SIG-M5 treated with dmso at 0.1 percent for 504 hours (cell line): ENCODE measurements around the gene ACBD3.
A peak's percentile ranks its signal among the peaks of the same experiment; 100 is the strongest.
"Not testable (repeated sequence)": the region's sequence is repeated elsewhere in the genome, so short reads cannot be mapped to it uniquely, and the experiment has no call there.

Experiments used
- DNase-seq: peaks from one replicate; lab custom pipeline; 2025; ENCODE audit not compliant: unreplicated experiment; lab: John Stamatoyannopoulos, UW

The ACBD3 gene

GRCh38 chr1:226186124-226187018 is at the start of gene ACBD3:
ACBD3 (minus strand) TSS chr1:226186741; CDS start chr1:226186675, 66 bp downstream.
- peak; percentile 93 for DNase-seq

DNA sequence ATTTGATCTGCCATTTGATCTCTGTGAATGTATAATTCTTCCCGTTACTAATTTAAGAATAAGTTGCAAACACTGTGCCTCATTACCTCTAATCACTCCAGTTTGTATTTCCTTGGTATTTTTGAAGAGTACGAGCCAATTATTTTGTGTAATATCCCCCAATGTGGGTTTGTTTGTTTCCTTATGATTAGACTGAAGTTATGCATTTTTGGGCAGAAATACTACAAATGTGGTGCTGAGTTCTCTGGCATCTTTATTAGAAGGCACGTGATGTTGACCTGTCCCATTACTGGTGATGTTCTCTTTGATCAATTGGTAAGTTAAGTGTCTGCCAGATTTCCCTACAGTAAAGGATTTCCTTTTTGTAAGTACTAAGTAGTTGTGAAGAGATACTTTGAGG is 47.3 kb upstream of the ACBD3 start:
- no peak for DNase-seq

- no peak for DNase-seq
These were observed 46.8 kb upstream of the ACBD3 start for GRCh38 chr1:226233293-226233692.

GRCh38 chr1:226226601-226227000 is 40.1 kb upstream of the ACBD3 start:
- no peak for DNase-seq

DNA sequence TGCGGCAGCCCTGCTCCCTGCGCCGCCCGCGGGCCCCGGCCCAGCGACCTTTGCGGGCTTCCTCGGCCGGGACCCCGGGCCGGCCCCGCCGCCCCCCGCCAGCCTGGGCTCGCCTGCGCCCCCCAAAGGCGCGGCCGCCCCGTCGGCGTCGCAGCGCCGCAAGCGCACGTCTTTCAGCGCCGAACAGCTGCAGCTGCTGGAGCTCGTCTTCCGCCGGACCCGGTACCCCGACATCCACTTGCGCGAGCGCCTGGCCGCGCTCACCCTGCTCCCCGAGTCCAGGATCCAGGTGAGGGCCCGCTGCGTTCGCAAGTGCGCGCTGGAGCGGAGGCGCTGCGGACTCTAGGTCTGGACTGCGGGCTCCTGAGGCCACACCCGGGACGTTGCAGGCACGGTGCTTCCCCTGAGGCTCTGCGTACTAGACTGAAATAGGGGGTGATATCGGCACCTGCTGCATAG is 37.3 kb upstream of the ACBD3 start:
- DNase-seq = no peak

DNA sequence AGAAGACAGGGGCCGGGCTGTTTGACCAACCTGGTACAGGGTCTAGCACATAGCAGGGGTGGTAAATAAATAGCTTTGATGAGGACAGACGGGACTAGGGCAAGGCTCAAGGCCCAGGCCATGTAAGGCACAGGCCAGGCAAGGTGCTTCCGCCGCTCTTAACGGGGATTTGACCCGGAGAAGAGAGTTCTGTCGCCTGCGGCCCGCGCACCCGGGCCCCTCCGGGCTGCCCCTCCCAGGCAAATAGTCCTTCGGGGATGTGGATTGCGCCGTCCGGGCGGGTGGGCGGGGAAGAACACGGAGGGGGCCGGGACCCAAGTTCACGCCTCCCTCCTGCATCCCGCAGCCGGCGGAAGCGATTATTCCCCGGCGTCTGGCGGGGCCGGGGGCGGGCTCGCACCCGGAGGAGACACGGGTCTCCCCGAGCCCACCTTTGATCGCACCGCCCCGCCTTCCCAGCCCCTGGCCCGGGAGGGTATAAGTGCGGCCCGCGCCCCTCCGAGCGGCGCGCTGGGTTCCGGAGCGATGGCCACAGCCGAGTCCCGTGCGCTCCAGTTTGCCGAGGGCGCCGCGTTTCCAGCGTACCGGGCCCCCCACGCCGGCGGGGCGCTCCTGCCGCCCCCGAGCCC is 36.7 kb upstream of the ACBD3 start, which contains the start of gene MIXL1:
Gene MIXL1, plus strand, starts transcription at position 508 of the 629 bp plus-strand sequence. Its CDS starts 18 bp downstream, at position 526.
- no peak for DNase-seq

DNA sequence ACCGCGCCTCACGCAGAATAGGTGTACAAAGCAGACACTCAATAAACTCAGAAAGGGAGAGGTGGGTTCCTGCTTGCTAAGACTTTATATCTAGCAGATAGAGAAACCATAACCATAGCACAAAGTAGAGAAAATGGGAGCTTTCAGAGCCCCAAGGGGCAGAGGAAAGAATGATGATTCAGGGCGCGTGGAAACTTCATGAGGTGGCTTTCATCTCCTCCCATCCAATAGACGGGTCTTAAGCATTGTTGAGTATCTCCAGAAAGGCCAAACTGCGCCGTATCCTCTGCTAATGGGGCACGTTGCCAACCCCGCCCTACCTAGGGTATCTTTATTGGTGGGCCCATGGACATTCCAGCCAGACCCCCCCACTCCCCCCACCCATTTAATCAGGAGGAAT is 36.1 kb upstream of the ACBD3 start:
- DNase-seq = no peak

GRCh38 chr1:226220473-226221189 is 34.1 kb upstream of the ACBD3 start:
- no peak for DNase-seq

DNA sequence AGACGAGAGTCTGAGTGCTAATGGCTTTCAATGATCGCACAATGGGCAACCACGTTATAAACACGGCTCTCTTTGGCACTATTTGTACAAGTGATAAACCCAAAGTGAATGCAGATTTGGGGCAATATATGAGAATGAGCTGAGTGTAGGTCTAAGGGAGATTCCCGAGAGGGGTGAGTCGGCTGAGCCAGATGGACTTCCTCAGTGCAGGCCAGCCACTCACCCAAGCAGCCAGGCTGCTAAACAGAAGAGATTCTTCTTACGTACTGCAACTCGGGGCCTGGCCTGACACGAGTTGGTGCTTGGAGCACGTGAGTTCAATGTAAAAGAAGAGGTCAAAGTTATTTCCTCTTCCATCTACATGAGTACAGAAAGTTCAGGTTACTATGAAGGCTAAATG is 30.7 kb upstream of the ACBD3 start:
- no peak for DNase-seq

DNA sequence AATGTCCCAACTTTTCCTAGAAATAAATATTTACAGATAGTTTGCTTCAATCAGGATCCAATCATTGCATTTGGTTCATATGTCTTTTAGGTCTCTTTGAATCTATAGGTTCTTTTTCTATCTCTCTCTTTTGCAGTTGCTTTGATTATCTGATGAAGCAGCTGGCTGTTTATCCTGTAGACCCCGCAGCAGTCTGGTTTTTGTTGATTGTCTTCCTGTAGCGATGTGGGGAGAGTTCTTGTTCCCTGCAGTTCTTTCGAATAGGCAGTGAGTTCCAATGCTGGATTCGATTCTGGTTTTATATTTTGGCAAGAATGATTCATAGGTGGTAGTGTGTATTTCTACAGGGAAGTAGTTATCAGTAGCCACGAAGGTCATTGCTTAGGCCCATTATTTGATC is 29.5 kb upstream of the ACBD3 start:
- no peak for DNase-seq

DNA sequence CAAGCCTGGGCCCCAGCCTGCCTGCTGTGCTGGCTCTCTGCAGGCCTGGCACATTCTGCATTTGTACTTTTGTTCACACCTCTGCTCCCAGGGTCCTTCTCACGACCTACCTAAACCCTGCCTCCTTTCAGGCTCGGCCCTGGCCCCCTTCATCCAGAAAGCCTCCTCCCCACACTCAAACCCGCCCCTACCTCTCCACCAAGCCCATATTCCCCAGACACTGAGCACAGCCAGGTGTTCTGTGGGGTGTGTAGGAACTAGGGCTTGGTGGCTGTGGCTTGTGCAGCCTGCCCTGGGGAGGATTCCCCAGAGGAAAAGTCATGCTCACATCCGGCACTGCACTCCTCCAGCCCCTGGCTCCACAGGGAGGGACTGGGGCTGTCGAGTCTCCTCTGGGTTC is 28.7 kb upstream of the ACBD3 start:
- no peak for DNase-seq

GRCh38 chr1:226212545-226212944 is 26.0 kb upstream of the ACBD3 start:
- no peak for DNase-seq

GRCh38 chr1:226211181-226211821 is 24.8 kb upstream of the ACBD3 start:
- DNase-seq = no peak

GRCh38 chr1:226210571-226211176 is 24.1 kb upstream of the ACBD3 start:
- DNase-seq = no peak

- DNase-seq = no peak
These were observed 22.9 kb upstream of the ACBD3 start for GRCh38 chr1:226209307-226210059.

- DNase-seq = no peak
These were observed 20.5 kb upstream of the ACBD3 start for GRCh38 chr1:226207048-226207447.

DNA sequence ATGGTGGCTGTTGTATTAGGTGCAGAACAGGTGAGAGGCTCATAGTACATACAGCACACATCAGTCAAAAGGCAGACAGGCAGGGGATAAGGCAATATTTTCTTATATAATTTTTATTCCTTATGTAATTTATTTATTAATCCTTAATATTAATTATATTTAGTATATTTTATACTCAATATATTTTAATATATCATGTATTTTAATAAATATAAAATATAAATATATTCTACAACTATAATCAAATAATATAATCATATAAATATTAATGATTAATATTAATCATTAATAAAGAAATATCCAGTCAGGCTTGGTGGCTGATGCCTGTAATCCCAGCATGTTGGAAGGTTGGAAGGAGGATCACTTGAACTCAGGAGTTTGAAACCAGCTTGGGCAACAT is 17.7 kb upstream of the ACBD3 start:
- no peak for DNase-seq

GRCh38 chr1:226203655-226204054 is 17.1 kb upstream of the ACBD3 start:
- no peak for DNase-seq

DNA sequence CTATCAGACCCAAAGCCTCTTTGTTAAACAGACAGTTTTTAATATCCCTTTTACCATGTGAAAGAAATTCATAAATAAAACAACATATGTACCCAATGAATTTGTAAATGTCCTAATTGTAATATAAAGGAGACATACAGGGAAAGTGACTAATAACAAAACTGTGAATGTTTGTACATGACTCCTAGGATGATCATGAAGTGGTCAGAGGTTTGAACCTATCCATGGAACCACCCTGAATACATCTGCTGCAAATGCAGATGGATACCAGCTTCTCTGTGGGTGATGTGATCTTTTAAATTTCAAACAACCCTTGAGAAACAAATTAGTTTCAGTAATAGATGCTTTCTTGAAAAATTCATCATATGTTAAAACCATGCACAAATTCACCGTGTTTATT is 16.7 kb upstream of the ACBD3 start:
- DNase-seq = no peak

DNA sequence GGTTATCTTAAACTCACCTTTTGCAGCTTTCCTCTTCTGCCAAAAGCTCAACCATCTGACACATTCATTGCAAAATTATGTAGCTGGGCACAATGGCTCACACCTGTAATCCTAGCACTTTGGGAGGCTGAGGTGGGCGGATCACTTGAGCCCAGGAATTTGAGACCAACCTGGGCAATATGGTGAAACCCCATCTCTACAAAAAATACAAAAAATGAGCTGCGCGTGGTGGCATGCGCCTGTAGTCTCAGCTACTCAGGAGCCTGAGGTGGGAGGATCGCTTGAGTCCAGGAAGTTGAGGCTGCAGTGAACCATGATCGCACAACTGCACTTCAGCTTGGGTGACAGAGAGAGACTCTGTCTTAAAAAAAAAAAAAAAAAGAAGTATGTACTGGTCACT is 16.1 kb upstream of the ACBD3 start:
- not testable (repeated sequence) for DNase-seq
